CD8-positive, alpha-beta memory T cell (primary cell): Measurements from ENCODE around the gene MGMT. TPM values are rescaled to one million over a fixed set of nuclear protein-coding genes. Genes with fewer than 3 reads are reported as not detected.
A peak's percentile ranks its signal among the peaks of the same experiment; 100 is the strongest.

Source experiments
- CTCF ChIA-PET: fragments of 350-600 bp; sonication (Branson Sonifier 250); formaldehyde crosslinking; loops from one replicate; lab custom pipeline; 2021; ENCODE audit warnings: antibody characterized with exemption; lab: Charles Lee
- POLR2A ChIA-PET: fragments of 350-600 bp; sonication (Branson Sonifier 250); formaldehyde crosslinking; loops from one replicate; lab custom pipeline; 2021; ENCODE audit warnings: antibody characterized with exemption; lab: Charles Lee
- DNase-seq, 5 donors: peaks; one replicate each; pipeline versions ENCODE4 v3.0.0 to v3.0.0-alpha.2; 2020 to 2022; ENCODE audit warnings: mixed read lengths in 1 of 5
- H3K27ac ChIP-seq: one replicate; pipeline ENCODE4 v1.7.0; 2013; ENCODE audit warnings: low read depth, mild to moderate bottlenecking, low read length, moderate library complexity
- H3K27me3 ChIP-seq: 2 replicates; pipeline ENCODE4 v1.7.0; 2013; ENCODE audit warnings: low read length, mild to moderate bottlenecking; ENCODE audit not compliant: insufficient read depth, poor library complexity, severe bottlenecking
- H3K36me3 ChIP-seq: 2 replicates; pipeline ENCODE4 v1.7.0; 2013; ENCODE audit warnings: mild to moderate bottlenecking, low read length, moderate library complexity; ENCODE audit not compliant: insufficient read depth
- H3K4me1 ChIP-seq: 2 replicates; pipeline ENCODE4 v1.7.0; 2013; ENCODE audit warnings: mild to moderate bottlenecking, low read length, moderate library complexity; ENCODE audit not compliant: insufficient read depth
- H3K4me3 ChIP-seq: 2 replicates; pipeline ENCODE4 v1.7.0; 2013; ENCODE audit warnings: mild to moderate bottlenecking, low read length
- H3K9me3 ChIP-seq: 2 replicates; pipeline ENCODE4 v1.7.0; 2013; ENCODE audit warnings: mild to moderate bottlenecking, low read length
- H3K27ac Mint-ChIP-seq, 8 donors: one replicate each; pipeline ENCODE4 v1.8.0; 2020 to 2021; ENCODE audit warnings: mixed read lengths in 8 of 8, mild to moderate bottlenecking in 6 of 8, inconsistent platforms in 3 of 8, moderate library complexity in 3 of 8
- H3K27me3 Mint-ChIP-seq, 2 donors: one replicate each; pipeline ENCODE4 v1.8.0; 2020 to 2021; ENCODE audit warnings: mixed read lengths in 2 of 2, mild to moderate bottlenecking in 1 of 2, moderate library complexity in 1 of 2
- H3K36me3 Mint-ChIP-seq, 3 donors: one replicate each; pipeline ENCODE4 v1.8.0; 2020 to 2021; ENCODE audit warnings: mixed read lengths in 3 of 3, inconsistent platforms in 1 of 3, mild to moderate bottlenecking in 1 of 3
- H3K4me1 Mint-ChIP-seq, 3 donors: one replicate each; pipeline ENCODE4 v1.8.0; 2020 to 2021; ENCODE audit warnings: mixed read lengths in 3 of 3, inconsistent platforms in 1 of 3, mild to moderate bottlenecking in 1 of 3
- H3K4me3 Mint-ChIP-seq, 7 donors: one replicate each; pipeline ENCODE4 v1.8.0; 2020 to 2021; ENCODE audit warnings: mixed read lengths in 7 of 7, mild to moderate bottlenecking in 6 of 7, moderate library complexity in 4 of 7, inconsistent platforms in 2 of 7
- H3K9me3 Mint-ChIP-seq, 5 donors: one replicate each; pipeline ENCODE4 v1.8.0; 2020 to 2022; ENCODE audit warnings: mixed read lengths in 5 of 5, mild to moderate bottlenecking in 3 of 5, moderate library complexity in 2 of 5, inconsistent platforms in 1 of 5
- polyA plus RNA-seq: library from polyadenylated mRNA; unstranded; fragments of 300-500 nt; fragmentation: Illumina TruSeq; gene quantifications from one replicate; pipeline ENCODE4 v1.2.3, GENCODE V29; 2021
- total RNA-seq, 2 experiments: library from RNA; stranded (reverse); gene quantifications; one replicate each; pipeline ENCODE4 v1.2.3, GENCODE V29; 2021

MGMT gene
- total and polyA plus RNA-seq, 3 experiments from 2014 or later, result 19.7 to 31.7 (median 22.4) TPM

DNA sequence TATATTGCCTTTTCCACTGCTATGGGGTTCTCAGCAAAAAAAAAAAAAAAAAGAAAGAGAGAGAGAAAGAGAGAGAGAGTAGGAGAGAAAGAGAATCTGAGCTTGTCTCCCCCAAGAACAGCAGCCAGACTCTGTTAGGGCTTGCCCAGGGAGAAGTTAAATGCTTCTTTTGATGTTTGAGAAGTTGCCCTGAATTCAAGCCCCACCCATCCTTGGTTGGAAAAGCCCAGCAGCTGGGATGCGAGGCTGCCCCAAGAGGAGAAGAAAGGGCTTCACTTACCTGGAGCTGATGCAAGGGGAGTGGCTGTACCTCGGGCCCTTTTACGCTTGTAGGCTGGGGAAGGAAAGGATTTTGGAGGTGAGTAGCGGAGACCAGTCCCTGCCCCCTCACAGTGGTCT lies 20.9 kb upstream of the MGMT start:
- no peak overlapping the region for H3K27ac Mint-ChIP-seq
- Histone ChIP-seq H3K9me3 (no peaks in the 10 kb centered on the region), H3K36me3 (no peaks in the 10 kb centered on the region), H3K27me3 (no peaks in the 10 kb centered on the region), H3K4me1 (no peaks in the 10 kb centered on the region), H3K4me3 (no peak overlapping the region), H3K27ac (no peak overlapping the region)
- POLR2A ChIA-PET, result no interaction called here
- H3K36me3 Mint-ChIP-seq, result no peaks in the 10 kb centered on the region
- DNase-seq, result no peak
- no peaks in the 10 kb centered on the region for H3K4me1 Mint-ChIP-seq
- peaks cover 14 to 17% of the 10 kb centered on the region in 2 donors for H3K27me3 Mint-ChIP-seq
- H3K9me3 Mint-ChIP-seq, result no peaks in the 10 kb centered on the region
- H3K4me3 Mint-ChIP-seq, result no peak overlapping the region
- CTCF ChIA-PET, result no interaction called here

DNA sequence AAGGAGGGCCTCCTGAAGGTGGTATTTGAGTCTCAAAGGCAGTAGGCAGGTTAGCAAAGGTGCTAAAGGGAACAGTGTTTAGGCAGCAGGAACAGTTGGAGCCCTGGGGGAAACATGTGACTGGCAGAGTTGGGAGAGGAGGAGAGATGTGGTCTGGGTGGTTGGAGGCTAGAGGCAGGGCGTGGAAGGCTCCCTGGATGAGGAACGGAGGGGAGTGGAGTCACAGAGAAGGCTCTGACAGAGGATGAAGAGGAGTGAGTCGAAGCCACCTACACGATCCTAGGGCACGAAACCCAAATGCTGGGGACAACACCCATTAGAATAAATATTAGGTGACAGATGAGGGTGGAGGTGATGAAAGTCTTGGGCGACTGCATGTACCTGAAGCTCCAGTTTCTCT lies 19.6 kb upstream of the MGMT start:
- no peaks in the 10 kb centered on the region for H3K36me3 Mint-ChIP-seq
- H3K4me3 Mint-ChIP-seq, result no peak overlapping the region
- Histone ChIP-seq H3K27ac (no peak overlapping the region), H3K27me3 (no peaks in the 10 kb centered on the region), H3K36me3 (no peaks in the 10 kb centered on the region), H3K4me1 (no peaks in the 10 kb centered on the region), H3K4me3 (no peak overlapping the region), H3K9me3 (no peaks in the 10 kb centered on the region)
- peak overlapping the region in 1 of 8 donors; percentile 36 for H3K27ac Mint-ChIP-seq
- CTCF ChIA-PET, result no interaction called here
- POLR2A ChIA-PET, result no interaction called here
- no peaks in the 10 kb centered on the region for H3K4me1 Mint-ChIP-seq
- H3K27me3 Mint-ChIP-seq, result peaks cover 11 to 14% of the 10 kb centered on the region in 2 donors
- DNase-seq, result no peak
- peaks cover 0 to 5% (median 0%) of the 10 kb centered on the region in 5 donors for H3K9me3 Mint-ChIP-seq

DNA sequence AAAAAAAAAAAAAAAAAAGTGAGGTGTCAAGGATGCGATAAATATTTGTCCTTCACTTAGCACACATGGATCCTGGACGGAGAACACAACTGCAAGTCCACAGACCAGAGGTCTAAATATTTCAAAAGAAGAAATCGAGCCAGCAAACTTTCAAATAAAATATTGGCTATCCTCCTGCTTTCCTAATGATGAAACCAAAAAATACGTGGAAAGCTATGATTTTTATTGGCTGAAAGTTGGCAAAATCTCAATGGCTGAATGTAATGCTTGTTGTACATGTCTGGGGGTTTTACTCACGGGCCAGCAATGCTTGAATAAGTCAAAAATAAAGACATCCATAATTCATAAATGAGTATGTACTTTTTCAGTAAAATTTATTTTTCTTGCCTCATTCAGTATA lies 19.0 kb upstream of the MGMT start:
- Histone ChIP-seq H3K27ac (no peak overlapping the region), H3K27me3 (no peaks in the 10 kb centered on the region), H3K9me3 (no peaks in the 10 kb centered on the region), H3K4me3 (no peak overlapping the region), H3K36me3 (no peaks in the 10 kb centered on the region), H3K4me1 (no peaks in the 10 kb centered on the region)
- peaks cover 11 to 12% of the 10 kb centered on the region in 2 donors for H3K27me3 Mint-ChIP-seq
- H3K4me1 Mint-ChIP-seq, result no peaks in the 10 kb centered on the region
- no peak for DNase-seq
- no peak overlapping the region for H3K4me3 Mint-ChIP-seq
- POLR2A ChIA-PET, result no interaction called here
- no peaks in the 10 kb centered on the region for H3K36me3 Mint-ChIP-seq
- H3K27ac Mint-ChIP-seq, result no peak overlapping the region
- CTCF ChIA-PET, result no interaction called here
- H3K9me3 Mint-ChIP-seq, result peaks cover 0 to 7% (median 0%) of the 10 kb centered on the region in 5 donors

DNA sequence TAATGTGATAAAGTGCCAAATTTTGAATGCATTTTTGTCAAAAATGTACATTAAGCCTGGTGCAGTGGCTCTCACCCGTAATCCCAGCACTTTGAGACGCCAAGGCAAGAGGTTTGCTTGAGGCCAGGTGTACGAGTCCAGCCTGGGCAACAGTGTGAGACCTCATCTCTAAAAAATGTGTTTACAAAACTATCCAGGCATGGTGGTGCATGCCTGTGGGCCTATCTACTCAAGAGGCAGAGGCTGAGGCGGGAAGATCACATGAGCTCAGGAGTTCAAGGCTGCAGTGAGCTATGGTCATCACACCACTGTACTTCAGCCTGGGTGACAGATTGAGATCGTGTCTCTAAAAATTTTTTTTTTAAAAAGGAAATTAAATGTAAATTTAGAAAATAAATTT lies 18.5 kb upstream of the MGMT start:
- no peak for DNase-seq
- H3K9me3 ChIP-seq, result no peaks in the 10 kb centered on the region
- no peak overlapping the region for H3K4me3 Mint-ChIP-seq
- H3K4me3 ChIP-seq, result no peak overlapping the region
- no peak overlapping the region for H3K27ac ChIP-seq
- H3K36me3 Mint-ChIP-seq, result no peaks in the 10 kb centered on the region
- H3K27ac Mint-ChIP-seq, result peak overlapping the region in 1 of 8 donors; percentile 18
- CTCF ChIA-PET, result no interaction called here
- no peaks in the 10 kb centered on the region for H3K4me1 ChIP-seq
- H3K27me3 ChIP-seq, result no peaks in the 10 kb centered on the region
- no peaks in the 10 kb centered on the region for H3K4me1 Mint-ChIP-seq
- H3K27me3 Mint-ChIP-seq, result peaks cover 11% of the 10 kb centered on the region in 2 donors
- no peaks in the 10 kb centered on the region for H3K36me3 ChIP-seq
- POLR2A ChIA-PET, result no interaction called here
- peaks cover 0 to 7% (median 0%) of the 10 kb centered on the region in 5 donors for H3K9me3 Mint-ChIP-seq

DNA sequence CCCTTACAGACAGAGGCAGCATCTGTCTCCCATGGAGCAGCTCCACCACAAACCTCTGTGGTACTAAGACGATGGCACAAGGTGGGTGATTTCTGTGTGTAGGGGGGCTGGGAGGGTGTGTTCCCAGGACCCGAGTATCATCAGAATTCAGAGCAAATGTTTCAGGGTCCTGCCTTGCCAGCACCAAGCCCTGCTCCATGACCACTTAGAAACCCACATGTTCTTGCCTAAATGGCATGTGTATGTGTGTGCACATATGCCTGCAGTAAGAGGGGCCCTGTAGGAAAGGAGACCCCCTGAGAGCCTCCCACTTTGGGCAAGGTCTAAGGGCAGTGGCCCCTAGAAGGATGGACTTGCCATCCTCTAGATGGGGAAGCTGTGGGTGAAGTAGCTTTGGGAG lies 17.1 kb upstream of the MGMT start:
- Mint-ChIP-seq H3K4me3 (no peak overlapping the region), H3K9me3 (peaks cover 0 to 7% (median 0%) of the 10 kb centered on the region in 5 donors), H3K27me3 (peaks cover 7 to 15% of the 10 kb centered on the region in 2 donors), H3K4me1 (no peaks in the 10 kb centered on the region), H3K36me3 (no peaks in the 10 kb centered on the region), H3K27ac (no peak overlapping the region)
- Histone ChIP-seq H3K4me3 (no peak overlapping the region), H3K9me3 (no peaks in the 10 kb centered on the region), H3K27me3 (no peaks in the 10 kb centered on the region), H3K4me1 (no peaks in the 10 kb centered on the region), H3K27ac (no peak overlapping the region), H3K36me3 (no peaks in the 10 kb centered on the region)
- DNase-seq, result no peak
- CTCF ChIA-PET, result no interaction called here
- POLR2A ChIA-PET, result no interaction called here

DNA sequence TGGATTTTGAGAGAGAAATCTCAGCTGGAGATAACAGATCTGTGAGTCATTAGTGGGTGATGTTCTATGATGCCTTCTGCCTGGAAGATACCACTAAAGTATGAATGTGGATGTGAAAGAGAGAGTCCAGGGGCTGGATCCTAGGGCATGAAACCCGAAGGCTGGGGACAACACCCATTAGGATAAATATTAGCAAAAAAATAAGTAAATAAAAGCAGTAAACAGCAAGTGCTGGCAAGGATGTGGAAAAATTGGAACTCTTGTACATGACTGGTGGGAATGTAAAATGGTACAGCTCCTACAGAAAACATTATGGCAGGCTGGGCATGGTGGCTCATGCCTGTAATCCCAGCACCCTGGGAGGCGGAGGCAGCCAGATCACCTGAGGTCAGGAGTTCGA lies 16.6 kb upstream of the MGMT start:
- no peaks in the 10 kb centered on the region for H3K9me3 ChIP-seq
- H3K27ac ChIP-seq, result no peak overlapping the region
- H3K4me3 ChIP-seq, result no peak overlapping the region
- Mint-ChIP-seq H3K4me3 (no peak overlapping the region), H3K27ac (no peak overlapping the region), H3K36me3 (no peaks in the 10 kb centered on the region), H3K27me3 (peaks cover 9 to 20% of the 10 kb centered on the region in 2 donors), H3K4me1 (no peaks in the 10 kb centered on the region), H3K9me3 (peaks cover 0 to 7% (median 0%) of the 10 kb centered on the region in 5 donors)
- DNase-seq, result no peak
- ChIA-PET POLR2A (no interaction called here), CTCF (no interaction called here)
- H3K4me1 ChIP-seq, result no peaks in the 10 kb centered on the region
- H3K36me3 ChIP-seq, result no peaks in the 10 kb centered on the region
- H3K27me3 ChIP-seq, result no peaks in the 10 kb centered on the region

DNA sequence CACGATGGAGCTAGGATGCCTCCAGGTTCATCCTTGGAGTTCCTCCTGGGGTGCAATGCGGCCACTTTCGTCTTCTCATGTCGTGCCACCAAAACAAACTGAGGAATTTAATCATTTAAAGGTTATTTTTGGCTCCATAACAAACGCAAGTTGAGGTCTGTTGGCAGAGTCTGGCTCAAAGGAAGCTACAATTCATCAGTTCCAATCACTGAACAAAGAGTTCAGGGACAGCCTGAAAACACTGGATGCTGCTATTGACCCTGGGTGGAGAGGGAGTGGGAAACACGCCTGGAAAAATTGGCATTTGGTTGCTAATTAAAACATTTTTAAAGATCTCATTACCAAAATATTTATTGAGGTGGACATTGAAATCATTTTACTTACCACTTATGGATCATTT lies 11.4 kb upstream of the MGMT start:
- CTCF ChIA-PET, result no interaction called here
- Histone ChIP-seq H3K27me3 (no peaks in the 10 kb centered on the region), H3K4me3 (no peak overlapping the region), H3K9me3 (no peaks in the 10 kb centered on the region), H3K4me1 (no peaks in the 10 kb centered on the region), H3K36me3 (no peaks in the 10 kb centered on the region), H3K27ac (no peak overlapping the region)
- no peak overlapping the region for H3K4me3 Mint-ChIP-seq
- no peak for DNase-seq
- no peak overlapping the region for H3K27ac Mint-ChIP-seq
- no peaks in the 10 kb centered on the region for H3K4me1 Mint-ChIP-seq
- no peaks in the 10 kb centered on the region for H3K36me3 Mint-ChIP-seq
- POLR2A ChIA-PET, result no interaction called here
- H3K9me3 Mint-ChIP-seq, result peaks cover 0 to 7% (median 0%) of the 10 kb centered on the region in 5 donors
- H3K27me3 Mint-ChIP-seq, result peaks cover 13 to 50% of the 10 kb centered on the region in 2 donors

DNA sequence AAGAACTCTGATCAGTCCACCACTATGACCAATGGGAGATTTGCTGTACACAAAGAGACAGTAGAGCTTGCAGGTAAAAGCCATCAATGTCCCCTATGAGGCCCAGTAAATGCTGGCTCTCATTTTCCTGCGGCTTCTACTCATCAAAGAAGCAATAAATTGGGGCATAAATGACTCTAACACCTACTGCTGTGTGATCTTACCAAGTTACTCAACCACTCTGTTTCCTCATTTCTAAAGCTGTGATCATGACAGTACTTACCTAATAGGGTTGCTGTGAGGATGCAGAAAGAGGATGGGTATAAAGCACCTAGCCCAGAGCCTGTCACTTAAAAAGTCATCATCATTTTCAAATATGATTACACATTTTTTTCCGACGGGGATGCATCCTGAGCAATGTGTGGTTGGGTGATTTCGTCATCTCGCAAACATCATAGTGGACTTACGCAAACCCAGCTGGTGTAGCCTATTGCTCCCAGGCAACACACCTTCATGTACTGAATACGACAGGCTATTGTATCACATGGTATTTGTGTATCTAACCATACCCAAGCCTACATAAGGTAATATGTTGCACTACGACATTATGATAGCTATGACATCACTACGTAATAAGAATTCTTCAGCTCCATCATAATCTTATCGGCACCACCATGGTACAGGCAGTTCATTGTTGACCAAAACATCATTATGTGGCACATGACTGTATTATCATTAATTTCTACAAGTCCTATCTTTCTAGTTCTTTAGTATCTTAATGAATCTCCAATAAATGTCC lies 7.1 kb upstream of the MGMT start:
- no peak for DNase-seq
- Mint-ChIP-seq H3K27me3 (peaks cover 14 to 47% of the 10 kb centered on the region in 2 donors), H3K9me3 (no peaks in the 10 kb centered on the region), H3K4me3 (peak overlapping the region in 1 of 7 donors; percentile 27), H3K27ac (no peak overlapping the region), H3K36me3 (no peaks in the 10 kb centered on the region), H3K4me1 (no peaks in the 10 kb centered on the region)
- Histone ChIP-seq H3K27me3 (no peaks in the 10 kb centered on the region), H3K4me1 (no peaks in the 10 kb centered on the region), H3K27ac (no peak overlapping the region), H3K9me3 (no peaks in the 10 kb centered on the region), H3K4me3 (no peak overlapping the region), H3K36me3 (no peaks in the 10 kb centered on the region)
- CTCF ChIA-PET, result no interaction called here
- POLR2A ChIA-PET, result no interaction called here
